HG03097 (cell line): Measurements from ENCODE around the gene EYA4.

Source experiments
- ATAC-seq: cut with Tn5 transposase; IDR thresholded peaks from one replicate; pipeline ENCODE4 v1.9.1; 2021; ENCODE audit not compliant: unreplicated experiment, low FRiP score

The EYA4 gene

GRCh38 chr6:133502441-133503335 is 261.5 kb downstream of the EYA4 start:
- ATAC-seq = no peak

- no peak for ATAC-seq
These were observed 262.2 kb downstream of the EYA4 start for GRCh38 chr6:133503336-133503729.

GRCh38 chr6:133504158-133504557 is 263.0 kb downstream of the EYA4 start:
- ATAC-seq = no peak

GRCh38 chr6:133504761-133505160 is 263.6 kb downstream of the EYA4 start:
- ATAC-seq = no peak

- ATAC-seq = no peak
These were observed 264.5 kb downstream of the EYA4 start for GRCh38 chr6:133505681-133506080.

- ATAC-seq = no peak
These were observed 271.4 kb downstream of the EYA4 start for GRCh38 chr6:133512410-133513016.

GRCh38 chr6:133523816-133524215 is 282.7 kb downstream of the EYA4 start:
- ATAC-seq = no peak

- no peak for ATAC-seq
These were observed 285.3 kb downstream of the EYA4 start for GRCh38 chr6:133526436-133526835.

- no peak for ATAC-seq
These were observed 287.4 kb downstream of the EYA4 start for GRCh38 chr6:133528566-133528965.

GRCh38 chr6:133532908-133533307 is 291.8 kb downstream of the EYA4 start:
- no peak for ATAC-seq

GRCh38 chr6:133539502-133540259 is 298.5 kb downstream of the EYA4 start:
- ATAC-seq = no peak

- ATAC-seq = no peak
These were observed 299.2 kb downstream of the EYA4 start for GRCh38 chr6:133540361-133540760.

GRCh38 chr6:133541040-133541439 is 299.9 kb downstream of the EYA4 start:
- ATAC-seq = no peak

GRCh38 chr6:133542056-133542821 is 301.1 kb downstream of the EYA4 start:
- no peak for ATAC-seq

- no peak for ATAC-seq
These were observed 303.3 kb downstream of the EYA4 start for GRCh38 chr6:133544419-133544818.

GRCh38 chr6:133546098-133546497 is 304.9 kb downstream of the EYA4 start:
- ATAC-seq = no peak

GRCh38 chr6:133547136-133547535 is 306.0 kb downstream of the EYA4 start:
- no peak for ATAC-seq

- no peak for ATAC-seq
These were observed 307.4 kb downstream of the EYA4 start for GRCh38 chr6:133548423-133549159.

GRCh38 chr6:133549371-133549801 is 308.2 kb downstream of the EYA4 start:
- ATAC-seq = no peak

GRCh38 chr6:133550026-133550425 is 308.9 kb downstream of the EYA4 start:
- no peak for ATAC-seq
